GM15510 (cell line): ENCODE data around the gene PXMP4.

Experiments
- POLR2A ChIP-seq: IDR thresholded peaks from 3 replicates; pipeline ENCODE4 v1.6.1; 2011; ENCODE audit warnings: borderline replicate concordance; ENCODE audit not compliant: insufficient read length; ENCODE audit errors: extremely low read depth

Gene PXMP4

GRCh38 chr20:33653218-33653899 lies 66.8 kb downstream of the PXMP4 start:
- TF ChIP-seq POLR2A = no peak
